HG03342 (cell line): Measurements from ENCODE around the gene GTF2A1L.

ENCODE experiments used
- ATAC-seq: cut with Tn5 transposase; IDR thresholded peaks from one replicate; pipeline ENCODE4 v1.9.1; 2021; ENCODE audit warnings: mild to moderate bottlenecking, moderate library complexity; ENCODE audit not compliant: unreplicated experiment

The GTF2A1L gene

DNA sequence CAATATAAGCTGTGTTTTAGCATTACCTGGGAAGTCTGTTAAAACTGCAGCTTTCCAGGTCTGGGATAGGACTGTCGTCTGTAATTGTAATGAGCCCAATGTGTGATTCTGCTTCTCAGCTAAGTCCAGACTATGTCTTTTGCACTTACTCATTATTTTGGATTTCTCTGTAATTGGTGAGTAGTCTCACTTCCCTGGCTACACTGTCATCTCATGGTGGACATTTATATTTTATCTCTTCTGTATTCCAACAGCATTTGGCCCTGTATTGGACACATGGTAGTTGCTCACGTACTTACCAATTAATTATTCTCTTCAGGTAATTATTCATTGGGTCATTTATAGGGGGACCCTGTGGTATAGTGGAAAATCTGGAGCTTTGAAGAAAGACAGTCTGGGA is 109.9 kb downstream of the GTF2A1L start:
- ATAC-seq: no peak

DNA sequence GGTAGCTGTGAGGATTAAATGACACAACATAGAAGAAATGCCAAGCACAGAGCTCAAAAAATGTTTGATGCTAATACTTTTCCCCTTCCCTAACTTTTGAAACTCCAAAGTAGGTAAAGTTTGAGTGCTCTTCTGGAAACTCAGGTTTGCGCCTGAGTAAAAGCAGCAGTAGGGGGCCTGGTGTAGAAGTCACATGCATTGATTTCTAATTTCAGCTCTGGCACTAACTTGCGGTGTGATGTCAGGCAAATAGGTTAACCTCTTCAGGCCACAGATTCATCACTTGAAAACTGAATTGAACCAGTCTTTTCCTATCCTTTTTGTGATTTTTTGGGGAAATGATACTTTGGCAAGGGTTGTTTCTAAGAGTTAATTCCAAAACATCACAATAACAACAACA is 110.6 kb downstream of the GTF2A1L start:
- ATAC-seq: no peak

DNA sequence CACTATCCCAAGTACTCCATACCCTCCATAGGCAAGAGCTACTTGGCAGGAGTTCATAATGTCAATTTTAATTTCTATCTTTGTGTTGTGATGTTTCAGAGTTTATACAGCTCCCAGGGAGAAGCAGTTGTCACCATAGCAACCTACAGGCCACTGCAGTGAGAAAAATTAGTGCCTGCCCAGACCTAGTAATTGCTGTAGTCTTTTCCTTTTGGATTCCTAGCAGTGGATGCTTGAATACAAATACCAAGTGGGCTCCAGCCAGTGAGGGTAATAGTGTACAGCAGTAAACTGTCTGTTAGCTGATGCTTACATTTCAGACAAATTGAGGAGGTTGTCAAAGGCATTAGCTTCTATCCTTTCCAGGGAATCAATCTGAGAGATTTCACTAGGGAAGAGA is 111.2 kb downstream of the GTF2A1L start:
- no peak for ATAC-seq
